NCI-H748 treated with DMSO at 0.1 percent for 48 hours (cell line): ENCODE results near the gene CUL5.

Source experiments
- DNase-seq: peaks from one replicate; lab custom pipeline; 2025; lab: John Stamatoyannopoulos, UW

CUL5 gene

DNA sequence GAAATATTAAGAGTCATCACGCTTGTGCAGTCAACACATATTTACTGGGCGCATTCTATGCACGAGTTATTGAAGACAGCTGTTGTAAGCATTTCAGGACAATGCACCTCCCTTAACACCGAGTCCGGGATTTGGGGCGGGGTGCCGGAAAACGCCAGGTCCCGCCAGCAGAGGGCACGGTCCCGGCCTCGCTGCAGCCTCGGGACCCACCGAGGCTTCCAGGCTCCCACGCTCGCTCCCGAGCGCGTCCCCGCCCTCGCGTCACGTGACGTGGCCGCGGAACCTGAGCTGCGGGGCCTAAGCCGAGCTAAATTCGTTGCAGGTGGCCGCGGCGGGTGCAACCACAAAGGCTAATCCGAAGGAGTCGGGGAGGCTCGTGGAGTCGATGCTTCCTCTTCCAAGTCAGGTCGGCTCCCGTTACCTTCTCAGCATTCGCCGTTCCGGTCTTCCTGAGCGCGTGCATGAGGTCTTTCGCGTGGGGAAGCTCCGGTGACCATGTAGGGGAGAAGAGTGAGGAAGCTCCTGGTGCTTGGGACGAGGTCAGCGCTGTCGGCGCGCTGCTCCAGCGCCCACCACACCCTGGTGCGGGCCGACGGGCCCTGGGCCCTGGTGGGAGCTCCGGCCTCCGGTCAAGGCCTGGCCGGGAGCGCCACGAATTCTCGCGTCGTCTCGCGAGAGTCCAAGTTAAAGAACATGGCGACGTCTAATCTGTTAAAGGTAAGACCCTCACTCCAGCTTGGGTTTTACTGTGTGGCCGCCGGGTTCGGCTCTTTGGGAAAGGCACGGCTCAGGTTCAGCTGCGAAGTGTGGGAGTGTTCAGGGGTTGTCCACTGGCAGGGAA, at the start of gene CUL5:
CUL5 (plus strand) TSS at position 243 of the 841 bp plus-strand sequence; CDS start at position 694, 451 bp downstream.
- peak; percentile 42 for DNase-seq

GRCh38 chr11:107961480-107961879, 47.2 kb upstream of the CUL5 start:
- DNase-seq: no peak

DNA sequence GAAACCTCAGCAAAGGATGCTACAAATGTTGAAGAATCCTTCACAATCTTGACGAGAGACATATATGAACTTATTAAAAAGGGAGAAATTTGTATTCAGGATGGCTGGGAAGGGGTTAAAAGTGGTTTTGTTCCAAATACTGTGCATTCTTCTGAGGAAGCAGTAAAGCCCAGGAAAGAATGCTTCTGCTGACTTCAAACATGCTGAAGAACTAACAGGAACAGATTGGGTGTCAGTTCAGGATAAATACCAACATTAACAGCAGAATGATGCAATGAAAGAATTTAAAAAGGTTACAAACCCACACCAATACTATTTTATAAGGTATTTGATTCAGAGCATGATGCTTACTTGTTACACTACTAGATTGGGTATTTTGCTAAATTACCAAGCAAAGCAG, 46.5 kb upstream of the CUL5 start:
- DNase-seq: no peak

GRCh38 chr11:107963091-107963490, 45.6 kb upstream of the CUL5 start:
- DNase-seq: no peak

DNA sequence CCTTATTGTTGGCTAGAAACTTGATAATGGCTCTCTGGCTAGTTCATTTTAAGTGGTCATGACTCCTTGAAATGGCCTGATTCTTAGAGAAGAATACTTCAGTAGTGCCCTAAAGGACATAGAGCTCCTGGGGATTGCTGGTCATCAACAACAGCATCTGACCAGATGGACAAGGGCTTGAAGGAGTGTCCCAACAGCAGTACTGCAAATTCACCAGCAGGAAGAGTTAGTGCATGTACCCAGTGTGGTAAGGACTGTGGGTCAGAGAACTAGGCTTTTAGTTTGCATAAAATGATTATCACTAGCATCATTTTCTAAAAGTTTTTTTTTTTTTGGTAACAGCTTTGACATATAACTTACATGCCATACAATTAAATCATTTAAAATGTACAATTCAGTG, 39.5 kb upstream of the CUL5 start:
- no peak for DNase-seq

DNA sequence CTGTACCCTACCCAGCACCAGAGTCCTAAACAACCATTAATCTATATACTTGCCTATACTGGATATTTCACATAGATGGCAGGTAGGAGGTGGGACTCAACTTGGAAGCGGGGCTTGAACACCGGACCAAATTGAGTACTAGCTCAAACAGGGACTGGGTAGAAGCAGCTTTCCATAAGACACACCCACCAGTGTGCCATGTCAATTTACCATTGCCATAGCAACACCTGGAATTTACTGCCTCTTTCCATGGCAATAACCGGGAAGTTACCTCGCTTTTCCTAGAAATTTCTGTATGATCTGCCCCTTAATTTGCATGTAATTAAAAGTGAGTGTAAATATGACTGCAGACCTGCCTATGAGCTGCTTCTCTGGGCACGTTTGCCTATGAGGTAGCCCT, 38.6 kb upstream of the CUL5 start:
- no peak for DNase-seq

GRCh38 chr11:107973641-107974040, 35.1 kb upstream of the CUL5 start:
- no peak for DNase-seq

DNA sequence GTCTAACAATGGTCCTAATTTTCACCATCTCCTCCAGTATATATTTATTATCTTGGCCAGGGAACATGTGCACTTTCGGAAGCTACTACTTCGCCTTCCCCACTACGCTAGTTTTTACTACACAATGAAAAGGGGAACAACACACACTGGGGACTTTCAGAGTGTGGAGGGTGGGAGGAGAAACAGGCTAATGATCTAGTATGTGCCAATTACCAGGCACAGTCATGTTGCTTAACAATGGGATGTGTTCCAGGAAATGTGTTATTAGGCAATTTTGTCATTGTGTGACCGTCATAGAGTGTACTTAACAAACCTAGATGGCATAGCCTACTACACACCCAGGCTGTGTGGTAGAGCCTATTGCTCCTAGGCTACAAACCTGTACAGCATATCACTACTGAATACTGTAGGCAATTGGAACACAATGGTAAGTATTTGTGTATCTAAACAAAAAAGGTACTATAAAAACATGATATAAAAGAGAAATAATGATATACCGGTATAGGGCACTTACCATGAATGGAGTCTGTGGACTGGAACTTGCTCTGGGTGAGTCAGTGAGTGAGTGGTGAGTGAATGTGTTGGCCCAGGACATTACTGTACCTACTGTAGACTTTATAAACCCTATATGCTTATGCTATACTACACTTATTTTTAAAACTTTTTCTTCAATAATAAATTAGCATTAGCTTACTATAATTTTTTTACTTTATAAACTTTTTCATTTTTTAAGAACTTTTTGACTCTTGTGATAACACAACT, 20.1 kb upstream of the CUL5 start:
- peak; percentile 7 for DNase-seq

DNA sequence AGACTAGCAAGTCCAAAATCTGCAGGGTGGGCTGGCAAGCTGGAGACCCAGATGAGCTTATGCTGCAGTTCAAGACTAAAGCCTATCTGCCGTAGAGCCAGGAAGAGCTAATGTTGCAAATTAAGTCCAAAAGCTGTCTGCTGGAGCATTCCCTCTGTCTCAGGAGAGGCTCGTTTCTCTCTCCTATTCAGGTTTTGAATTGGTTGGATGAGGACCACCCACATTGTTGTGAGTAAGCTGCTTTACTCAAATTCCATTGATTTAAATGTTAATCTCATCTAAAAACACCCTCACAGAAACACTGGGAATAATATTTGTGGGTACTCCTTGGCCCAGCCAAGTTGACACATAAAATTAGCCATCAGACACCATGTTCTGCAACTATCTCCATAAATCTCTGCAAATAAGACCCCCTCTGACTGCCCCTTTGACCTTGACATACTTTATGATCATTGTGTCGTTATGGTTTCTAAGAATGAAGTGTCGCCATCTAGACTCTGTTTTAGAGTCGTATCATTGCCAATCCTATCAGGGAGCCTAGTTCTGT, 16.8 kb upstream of the CUL5 start:
- DNase-seq: no peak

GRCh38 chr11:107996006-107996776, 12.5 kb upstream of the CUL5 start:
- no peak for DNase-seq

DNA sequence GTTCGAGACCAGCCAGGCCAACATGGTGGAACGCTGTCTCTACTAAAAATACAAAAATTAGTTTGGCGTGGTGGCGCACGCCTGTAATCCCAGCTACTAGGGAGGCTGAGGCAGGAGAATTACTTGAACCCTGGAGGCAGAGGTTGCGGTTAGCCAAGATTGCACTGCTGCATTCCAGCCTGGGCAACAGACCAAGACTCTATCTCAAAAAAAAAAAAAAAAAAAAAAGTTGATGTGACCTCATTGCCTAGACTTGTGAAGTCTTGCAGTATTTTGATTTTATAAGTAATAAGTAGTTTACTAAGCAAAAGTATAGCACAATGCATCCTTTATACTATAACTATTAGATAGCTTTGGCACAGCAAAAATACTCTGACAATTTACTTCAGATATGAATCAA, 9.9 kb upstream of the CUL5 start:
- DNase-seq: no peak

DNA sequence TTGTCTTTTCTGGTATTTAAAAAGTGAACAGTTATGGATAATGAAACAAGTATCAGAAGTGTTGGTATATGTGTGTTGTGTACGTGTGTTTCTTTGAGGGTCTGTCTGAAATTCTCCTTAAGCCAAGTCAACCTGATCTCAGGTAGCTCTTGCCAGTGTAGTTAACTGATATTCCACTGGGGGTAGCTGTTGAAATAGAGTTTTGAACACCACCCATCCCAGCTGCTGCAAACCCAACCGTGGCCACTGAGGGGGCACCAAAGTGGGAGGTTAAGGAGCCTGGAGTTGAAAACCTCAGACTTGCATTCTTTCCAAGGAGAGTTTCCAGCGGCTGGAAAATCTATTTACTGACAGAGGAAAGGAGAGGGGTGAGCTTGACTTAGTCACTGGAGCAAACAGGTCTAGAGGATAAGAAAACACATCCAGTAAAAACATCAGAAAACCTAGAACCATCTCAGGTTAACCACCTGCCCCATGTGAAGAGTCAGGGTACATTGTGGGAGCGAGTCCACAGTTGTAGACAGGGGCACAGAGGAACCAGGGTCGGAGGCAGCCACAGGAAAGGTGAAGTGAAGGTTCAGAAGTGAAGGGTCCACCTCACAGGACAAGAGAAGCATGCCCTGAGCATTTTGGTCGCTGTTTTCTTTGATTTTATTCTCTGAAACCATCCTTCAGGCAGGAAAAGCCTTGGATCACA, 8.8 kb upstream of the CUL5 start:
- no peak for DNase-seq

DNA sequence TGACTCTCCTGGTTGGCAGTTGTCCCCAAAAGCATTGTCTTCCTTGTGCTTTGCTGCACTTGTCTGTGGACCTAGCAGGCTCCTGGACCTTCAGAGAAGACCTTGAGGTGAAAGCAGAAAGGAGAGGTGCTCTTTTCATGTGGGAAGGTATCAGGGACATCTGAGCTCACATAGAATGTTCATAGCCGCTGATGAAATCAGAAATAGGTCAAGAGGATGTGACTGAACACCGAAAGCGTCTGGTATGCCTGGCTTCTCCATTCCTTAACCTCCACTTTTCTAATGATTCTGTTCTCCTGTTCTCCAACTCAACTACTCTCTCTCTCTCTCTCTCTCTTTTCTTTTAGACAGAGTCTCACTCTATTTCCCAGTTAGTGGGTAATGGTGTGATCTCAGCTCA, 6.2 kb upstream of the CUL5 start:
- DNase-seq: no peak

- no peak for DNase-seq
These were observed 5.1 kb upstream of the CUL5 start for GRCh38 chr11:108003623-108004022.

- no peak for DNase-seq
These were observed 879 bp upstream of the CUL5 start for GRCh38 chr11:108007819-108008218.

DNA sequence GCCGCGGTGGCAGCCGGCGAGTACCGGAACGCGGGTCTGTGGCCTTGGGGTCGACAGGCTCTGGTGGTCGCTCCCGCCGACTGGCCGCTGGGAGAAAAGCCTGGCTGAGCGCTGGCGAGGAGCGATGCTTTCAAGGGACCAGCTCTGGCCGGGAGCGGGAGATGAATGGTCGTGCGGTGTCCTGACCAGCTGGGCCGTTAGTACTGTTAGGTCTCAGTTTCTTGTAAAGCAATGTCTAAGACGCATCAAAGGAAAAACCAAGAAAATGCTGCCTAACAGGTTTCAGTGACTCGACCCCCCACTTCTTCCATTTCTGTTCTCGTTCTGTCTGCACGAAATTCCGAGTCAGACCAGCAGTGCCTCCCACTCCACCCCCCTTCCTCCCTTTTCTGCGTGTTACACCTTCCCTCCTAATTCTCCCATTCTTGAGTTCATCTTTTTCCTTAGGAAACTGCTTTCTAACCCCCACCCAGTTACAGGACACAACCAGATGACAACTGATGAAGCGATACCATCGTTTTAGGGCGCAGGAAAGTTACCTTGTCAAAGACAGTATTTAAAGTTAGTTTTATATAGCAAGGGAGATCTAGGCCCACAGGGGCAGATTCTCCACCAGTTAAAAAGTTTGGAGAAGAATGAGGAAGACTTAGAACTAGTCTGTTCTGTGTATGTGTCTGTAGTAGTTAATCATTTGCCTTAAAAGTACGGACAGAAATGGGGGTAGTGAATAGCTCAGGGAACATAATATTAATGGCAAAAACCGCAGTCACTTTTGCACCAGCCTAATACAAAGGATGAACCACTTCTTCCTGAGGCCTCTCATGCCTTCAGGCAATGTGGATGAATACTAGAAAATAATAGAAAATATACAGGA, 1.0 kb downstream of the CUL5 start:
- no peak for DNase-seq

DNA sequence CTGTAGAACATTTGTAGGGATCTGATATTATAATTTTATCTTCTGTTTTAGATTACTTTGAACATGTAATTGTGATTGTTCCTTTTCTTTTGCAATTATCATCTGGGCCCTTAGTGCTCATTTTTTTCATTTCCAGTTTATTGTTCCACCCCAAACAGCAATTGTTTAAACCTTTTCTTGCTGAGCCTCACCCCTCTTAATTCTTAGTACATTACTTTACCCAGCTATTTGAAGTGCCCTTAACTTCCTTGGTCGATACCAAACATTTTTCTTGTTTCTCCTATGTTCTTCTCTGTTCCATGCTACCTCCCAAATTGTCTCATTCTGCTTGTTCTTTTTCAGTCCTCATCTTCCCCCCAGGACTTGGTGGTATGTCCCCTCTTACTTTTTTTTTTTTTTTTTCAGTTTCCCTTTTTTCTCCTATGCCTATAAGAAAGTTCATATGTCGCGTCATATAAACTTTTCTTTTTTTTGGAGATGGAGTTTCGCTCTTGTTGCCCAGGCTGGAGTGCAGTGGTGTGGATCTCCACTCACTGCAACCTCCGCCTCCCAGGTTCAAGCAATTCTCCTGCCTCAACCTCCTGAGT, 3.5 kb downstream of the CUL5 start:
- DNase-seq: no peak

DNA sequence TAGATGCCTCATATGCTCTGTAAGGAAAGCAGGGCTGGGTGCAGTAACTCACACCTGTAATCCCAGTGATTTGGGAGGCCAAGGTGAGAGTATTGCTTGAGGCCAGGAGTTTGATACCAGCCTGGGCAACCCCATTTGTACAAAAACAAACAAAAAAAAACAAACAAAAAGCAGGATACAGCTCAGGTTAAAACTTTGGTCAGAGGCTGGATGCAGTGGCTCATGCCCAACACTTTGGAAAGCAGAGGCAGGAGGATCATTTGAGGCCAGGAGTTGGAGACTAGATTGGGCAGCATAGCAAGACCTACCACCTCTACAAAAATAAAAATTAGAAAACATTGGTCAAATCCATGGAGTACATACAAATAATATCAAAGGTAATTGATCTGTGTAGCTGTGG, 7.9 kb downstream of the CUL5 start:
- no peak for DNase-seq

GRCh38 chr11:108018708-108019107, 10.0 kb downstream of the CUL5 start:
- no peak for DNase-seq

GRCh38 chr11:108019870-108020540, 11.3 kb downstream of the CUL5 start:
- DNase-seq: no peak
